ENCODE data around the gene TACR2. TPM values are rescaled to one million over a fixed set of nuclear protein-coding genes. Genes with fewer than 3 reads are reported as not detected.

Gene TACR2
- total RNA-seq, 4 donors from 2014 or later = 1.1 to 11.1 (median 3.2) TPM; not detected in 1

- Histone ChIP-seq H3K9me3 (no peaks in the 10 kb centered on the region), H3K4me3 (no peak overlapping the region), H3K27me3 (no peaks in the 10 kb centered on the region), H3K27ac (peak overlapping the region in 3 of 4 donors; percentile 72 to 80 (median 76)), H3K4me1 (peaks cover 0 to 19% (median 3%) of the 10 kb centered on the region in 4 donors), H3K36me3 (no peaks in the 10 kb centered on the region)
- peak in 2 of 3 donors; percentile 74 to 76 for DNase-seq
- TF ChIP-seq POLR2A (IDR thresholded peaks at IDR 0.05) = no peak
- TF ChIP-seq, protein P1, sequence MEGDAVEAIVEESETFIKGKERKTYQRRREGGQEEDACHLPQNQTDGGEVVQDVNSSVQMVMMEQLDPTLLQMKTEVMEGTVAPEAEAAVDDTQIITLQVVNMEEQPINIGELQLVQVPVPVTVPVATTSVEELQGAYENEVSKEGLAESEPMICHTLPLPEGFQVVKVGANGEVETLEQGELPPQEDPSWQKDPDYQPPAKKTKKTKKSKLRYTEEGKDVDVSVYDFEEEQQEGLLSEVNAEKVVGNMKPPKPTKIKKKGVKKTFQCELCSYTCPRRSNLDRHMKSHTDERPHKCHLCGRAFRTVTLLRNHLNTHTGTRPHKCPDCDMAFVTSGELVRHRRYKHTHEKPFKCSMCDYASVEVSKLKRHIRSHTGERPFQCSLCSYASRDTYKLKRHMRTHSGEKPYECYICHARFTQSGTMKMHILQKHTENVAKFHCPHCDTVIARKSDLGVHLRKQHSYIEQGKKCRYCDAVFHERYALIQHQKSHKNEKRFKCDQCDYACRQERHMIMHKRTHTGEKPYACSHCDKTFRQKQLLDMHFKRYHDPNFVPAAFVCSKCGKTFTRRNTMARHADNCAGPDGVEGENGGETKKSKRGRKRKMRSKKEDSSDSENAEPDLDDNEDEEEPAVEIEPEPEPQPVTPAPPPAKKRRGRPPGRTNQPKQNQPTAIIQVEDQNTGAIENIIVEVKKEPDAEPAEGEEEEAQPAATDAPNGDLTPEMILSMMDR (IDR thresholded peaks at IDR 0.05) = no peak
These were observed 22.6 kb upstream of the TACR2 start for GRCh38 chr10:69439350-69439739.

- Histone ChIP-seq H3K4me3 (no peak overlapping the region), H3K27me3 (no peaks in the 10 kb centered on the region), H3K27ac (peak overlapping the region in 3 of 4 donors; percentile 72 to 80 (median 76)), H3K9me3 (no peaks in the 10 kb centered on the region), H3K36me3 (no peaks in the 10 kb centered on the region), H3K4me1 (peaks cover 0 to 19% (median 3%) of the 10 kb centered on the region in 4 donors)
- no peak for DNase-seq
- TF ChIP-seq, protein P1 (IDR thresholded peaks at IDR 0.05) = no peak
- no peak for TF ChIP-seq POLR2A (IDR thresholded peaks at IDR 0.05)
These were observed 22.0 kb upstream of the TACR2 start for GRCh38 chr10:69438536-69439349.

DNA sequence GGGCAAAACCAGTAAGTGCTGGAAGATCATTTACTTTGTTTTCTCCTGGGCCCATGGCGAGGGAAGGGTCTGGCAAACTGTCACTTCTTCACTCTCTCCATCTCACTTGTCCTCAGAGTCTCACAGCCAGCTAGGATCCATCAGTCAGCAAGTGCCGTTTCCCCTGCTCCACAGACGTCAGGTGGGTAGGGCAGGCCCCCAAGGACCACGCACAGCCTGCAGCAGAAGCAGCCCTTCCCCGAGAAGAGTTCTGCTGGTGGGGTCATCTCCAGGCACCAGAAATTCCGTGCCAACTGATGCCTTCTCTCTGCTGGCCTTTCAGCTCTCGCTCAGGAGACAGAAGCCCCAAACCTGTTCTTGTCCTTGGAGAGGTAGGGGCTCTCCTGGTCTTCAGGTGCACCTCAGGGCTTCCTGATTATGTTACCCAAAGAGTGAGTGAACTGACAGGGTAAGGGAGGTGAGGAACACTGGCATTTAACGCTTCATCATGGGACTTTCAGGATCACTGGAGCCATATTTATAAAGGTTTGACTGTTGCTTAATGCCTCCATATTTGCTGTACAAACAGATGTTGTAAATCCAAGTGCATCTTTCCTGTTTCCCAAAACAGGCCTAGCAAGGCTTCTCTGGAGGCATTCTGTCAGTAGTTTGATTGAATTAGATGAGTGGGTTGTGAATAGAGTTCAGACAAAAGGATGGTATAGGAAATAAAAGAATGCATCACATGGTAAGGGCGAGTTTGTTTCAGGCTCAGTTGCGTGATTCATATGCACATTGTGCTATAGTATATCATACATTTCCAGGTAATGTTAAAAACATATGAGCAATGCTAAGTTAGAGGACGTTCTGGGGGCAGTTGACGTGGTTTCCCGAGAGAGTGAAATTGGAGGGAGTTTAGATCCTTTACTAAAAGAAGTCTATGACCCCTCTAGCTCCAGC is 20.9 kb upstream of the TACR2 start:
- no peak for TF ChIP-seq POLR2A (IDR thresholded peaks at IDR 0.05)
- Histone ChIP-seq H3K36me3 (no peaks in the 10 kb centered on the region), H3K4me3 (no peak overlapping the region), H3K27ac (peak overlapping the region in 2 of 4 donors; percentile 76 to 80), H3K4me1 (peaks cover 0 to 19% (median 3%) of the 10 kb centered on the region in 4 donors), H3K9me3 (no peaks in the 10 kb centered on the region), H3K27me3 (no peaks in the 10 kb centered on the region)
- DNase-seq = no peak

DNA sequence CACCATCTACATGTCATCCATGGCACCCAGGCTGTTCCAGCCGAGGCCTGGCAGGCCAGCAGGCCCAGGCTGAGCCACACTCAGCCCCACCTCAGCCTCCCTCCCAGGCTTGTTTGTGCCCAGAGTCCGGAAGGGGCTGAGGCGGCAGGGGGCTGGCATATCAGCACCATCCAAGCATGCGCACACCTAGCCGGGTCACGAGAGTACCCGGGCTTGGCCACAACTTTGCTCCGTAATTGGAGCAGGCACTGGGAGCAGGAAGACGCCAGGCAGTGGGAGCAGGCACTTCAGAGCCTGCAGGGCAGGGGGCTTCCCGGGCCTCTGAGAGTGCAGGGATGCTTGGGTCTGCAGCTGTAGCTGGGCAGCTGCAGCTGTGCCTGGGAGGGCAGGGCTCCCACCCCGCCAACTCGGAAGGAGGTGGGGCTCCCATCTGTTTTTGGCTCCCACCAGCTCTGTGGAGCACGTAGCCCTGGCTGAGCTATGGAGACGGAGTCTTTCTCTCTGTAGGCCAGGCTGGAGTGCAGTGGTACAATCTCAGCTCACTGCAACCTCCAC is 19.3 kb upstream of the TACR2 start:
- no peak for DNase-seq
- no peaks in the 10 kb centered on the region for H3K27me3 ChIP-seq
- H3K4me1 ChIP-seq = peaks cover 0 to 19% (median 3%) of the 10 kb centered on the region in 4 donors
- no peaks in the 10 kb centered on the region for H3K36me3 ChIP-seq
- H3K9me3 ChIP-seq = no peaks in the 10 kb centered on the region
- no peak for TF ChIP-seq POLR2A (IDR thresholded peaks at IDR 0.05)
- TF ChIP-seq, protein P1 (IDR thresholded peaks at IDR 0.05) = no peak
- no peak overlapping the region for H3K4me3 ChIP-seq
- H3K27ac ChIP-seq = no peak overlapping the region

DNA sequence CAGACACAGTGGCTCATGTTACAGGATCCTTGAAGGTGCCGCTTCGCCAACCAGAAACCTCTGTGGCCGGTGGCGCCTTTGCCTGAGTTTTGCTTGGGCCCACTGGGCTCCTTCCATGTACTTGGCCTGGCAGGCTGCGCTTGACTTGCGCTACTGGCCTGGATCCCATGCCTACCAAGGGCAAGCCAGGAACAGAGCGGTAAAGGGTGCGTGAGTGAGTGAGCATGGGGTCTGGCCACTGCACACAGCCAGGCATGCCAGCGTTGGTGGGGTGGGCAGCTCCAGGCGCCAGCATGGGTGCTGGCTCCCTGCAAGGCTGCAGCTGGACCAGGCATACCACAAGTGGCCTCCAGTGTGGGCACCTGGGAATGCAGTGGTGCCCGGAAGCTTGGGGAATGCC is 18.2 kb upstream of the TACR2 start:
- H3K36me3 ChIP-seq = no peaks in the 10 kb centered on the region
- DNase-seq = no peak
- H3K4me3 ChIP-seq = no peak overlapping the region
- H3K27me3 ChIP-seq = no peaks in the 10 kb centered on the region
- peaks cover 0 to 19% (median 3%) of the 10 kb centered on the region in 4 donors for H3K4me1 ChIP-seq
- TF ChIP-seq, protein P1 (IDR thresholded peaks at IDR 0.05) = no peak
- no peak for TF ChIP-seq POLR2A (IDR thresholded peaks at IDR 0.05)
- H3K9me3 ChIP-seq = no peaks in the 10 kb centered on the region
- no peak overlapping the region for H3K27ac ChIP-seq

Measured in Peyer's patch (tissue), 4 donors.